Aorta (tissue), 5 donors: ENCODE data around the gene PIK3R6. TPM values are rescaled to one million over a fixed set of nuclear protein-coding genes. Genes with fewer than 3 reads are reported as not detected.

Source experiments
- ATAC-seq: fragments of 200-7000 bp; cut with Tn5 transposase; one replicate; pipeline ENCODE4 v1.9.1; 2022; ENCODE audit warnings: moderate library complexity; ENCODE audit not compliant: low FRiP score
- DNase-seq, 2 donors: peaks; one replicate each; pipeline ENCODE4 v3.0.0-alpha.2; 2020
- H3K27ac ChIP-seq, 2 donors: one replicate each; pipeline ENCODE4 v1.5.1; 2013; ENCODE audit warnings: low read length in 2 of 2, mild to moderate bottlenecking in 2 of 2, moderate library complexity in 2 of 2, control low read depth in 1 of 2, inconsistent platforms in 1 of 2, low read depth in 1 of 2
- H3K27me3 ChIP-seq, 2 donors: one replicate each; pipeline ENCODE4 v1.6.1; 2013; ENCODE audit warnings: control low read depth in 1 of 2, low read length in 1 of 2, mild to moderate bottlenecking in 1 of 2, moderate library complexity in 1 of 2; ENCODE audit not compliant: insufficient read depth in 2 of 2, control insufficient read depth in 1 of 2
- H3K36me3 ChIP-seq, 2 donors: one replicate each; pipeline ENCODE4 v1.6.1; 2013; ENCODE audit warnings: control low read depth in 1 of 2, low read length in 1 of 2, mild to moderate bottlenecking in 1 of 2; ENCODE audit not compliant: insufficient read depth in 2 of 2, control insufficient read depth in 1 of 2
- H3K4me1 ChIP-seq, 2 donors: one replicate each; pipeline ENCODE4 v1.6.1; 2013; ENCODE audit warnings: low read length in 2 of 2, control low read depth in 1 of 2, mild to moderate bottlenecking in 1 of 2, moderate library complexity in 1 of 2; ENCODE audit not compliant: insufficient read depth in 2 of 2, control insufficient read depth in 1 of 2
- H3K4me3 ChIP-seq, 2 donors: one replicate each; pipeline ENCODE4 v1.5.1; 2013; ENCODE audit warnings: low read length in 2 of 2, control low read depth in 1 of 2, mild to moderate bottlenecking in 1 of 2
- H3K9me3 ChIP-seq: one replicate; pipeline ENCODE4 v1.6.1; 2013; ENCODE audit warnings: mild to moderate bottlenecking, low read length; ENCODE audit not compliant: control insufficient read depth
- WGBS, 2 donors: extraction: QIAGEN DNeasy Blood & Tissue Kit; methylation state at CpG; one replicate each; pipeline ENCODE4 v1.1.7; 2013; 5-methylcytosine and 5-hydroxymethylcytosine counted together
- intact Hi-C, 2 donors: fragments of 100-400 bp; cut with DNase I; formaldehyde crosslinking; loops; one replicate each; pipeline versions ENCODE4 v1.14.2 to v1.15.0; 2022
- polyA plus RNA-seq, 2 donors: library from polyadenylated mRNA; stranded (reverse); fragments of 200-250 nt; gene quantifications; one replicate each; pipeline ENCODE4 v1.2.3, GENCODE V29; 2013
- total RNA-seq, 2 donors: library from RNA; stranded (reverse); fragmentation: NEBNext Ultra II Directional; extraction: Animal tissue kit (Norgen Biotek cat#: 25700); gene quantifications; one replicate each; pipeline ENCODE4 v1.2.1, GENCODE V29; 2021
- donor health status: healthy with polysubstance abuse.
- donor health status: Bipolar disorder and iron deficiency.
- donor health status: DM: no; HTN: no; CAD: no.
- donor health status: DM: no; HTN: no; CAD: no.
- donor health status: DM: yes; HTN: yes; CAD: no.

Gene PIK3R6
- total and polyA plus RNA-seq, 4 donors: 0.10 to 3.5 (median 1.0) TPM

GRCh38 chr17:8896087-8896486, 28.6 kb upstream of the PIK3R6 start:
- DNase-seq (no peak), ATAC-seq (no peak)
- H3K27ac ChIP-seq: no peak overlapping the region
- 84 to 86% methylated on average over 3 of the region's 3 CpGs for WGBS, 2 donors
- H3K27me3 ChIP-seq: no peaks in the 10 kb centered on the region
- no peaks in the 10 kb centered on the region for H3K4me1 ChIP-seq
- H3K4me3 ChIP-seq: no peak overlapping the region
- intact Hi-C loops: loop anchor here in 1 of 2 donors (10.0 kb wide), 1 partner anchor 481 kb away; no protein-coding TSS in a partner anchor
- no peaks in the 10 kb centered on the region for H3K9me3 ChIP-seq
- H3K36me3 ChIP-seq: no peaks in the 10 kb centered on the region

- no peak overlapping the region for H3K27ac ChIP-seq
- intact Hi-C loops: loop anchor here (5.0 to 10.0 kb wide), 2 partner anchors 480 to 488 kb away; no protein-coding TSS in a partner anchor
- H3K4me3 ChIP-seq: no peak overlapping the region
- ATAC-seq: peak; percentile 85
- H3K36me3 ChIP-seq: no peaks in the 10 kb centered on the region
- no peaks in the 10 kb centered on the region for H3K4me1 ChIP-seq
- peak in 1 of 2 donors; percentile 70 for DNase-seq
- WGBS, 2 donors: 40 to 42% methylated on average over 24 of the region's 24 CpGs
- no peaks in the 10 kb centered on the region for H3K27me3 ChIP-seq
- no peaks in the 10 kb centered on the region for H3K9me3 ChIP-seq
Observed at GRCh38 chr17:8894673-8895578, 27.5 kb upstream of the PIK3R6 start.

GRCh38 chr17:8894202-8894671, 26.8 kb upstream of the PIK3R6 start:
- 79 to 81% methylated on average over 17 of the region's 17 CpGs for WGBS, 2 donors

GRCh38 chr17:8893621-8894201, 26.2 kb upstream of the PIK3R6 start:
- intact Hi-C loops: loop anchor here (5.0 to 10.0 kb wide), 2 partner anchors 479 to 486 kb away; no protein-coding TSS in a partner anchor
- DNase-seq (peak in 1 of 2 donors; percentile 51), ATAC-seq (peak; percentile 13)
- no peaks in the 10 kb centered on the region for H3K27me3 ChIP-seq
- H3K4me3 ChIP-seq: no peak overlapping the region
- no peak overlapping the region for H3K27ac ChIP-seq
- H3K36me3 ChIP-seq: no peaks in the 10 kb centered on the region
- no peaks in the 10 kb centered on the region for H3K4me1 ChIP-seq
- no peaks in the 10 kb centered on the region for H3K9me3 ChIP-seq
- WGBS, 2 donors: 86 to 88% methylated on average over 15 of the region's 15 CpGs

More at GRCh38 chr17:8894202-8894671, 26.8 kb upstream of the PIK3R6 start:
- Histone ChIP-seq H3K4me3 (no peak overlapping the region), H3K27me3 (no peaks in the 10 kb centered on the region), H3K9me3 (no peaks in the 10 kb centered on the region), H3K4me1 (no peaks in the 10 kb centered on the region), H3K36me3 (no peaks in the 10 kb centered on the region), H3K27ac (no peak overlapping the region)
- intact Hi-C loops: loop anchor here (5.0 to 10.0 kb wide), 2 partner anchors 479 to 487 kb away; no protein-coding TSS in a partner anchor
- ATAC-seq: peak; percentile 13
- peak in 1 of 2 donors; percentile 62 for DNase-seq

- no peaks in the 10 kb centered on the region for H3K4me1 ChIP-seq
- H3K4me3 ChIP-seq: no peak overlapping the region
- WGBS, 2 donors: 90 to 93% methylated on average over 3 of the region's 3 CpGs
- DNase-seq (no peak), ATAC-seq (no peak)
- H3K27ac ChIP-seq: no peak overlapping the region
- no peaks in the 10 kb centered on the region for H3K36me3 ChIP-seq
- H3K27me3 ChIP-seq: no peaks in the 10 kb centered on the region
- H3K9me3 ChIP-seq: no peaks in the 10 kb centered on the region
- intact Hi-C loops: loop anchor here (5.0 to 10.0 kb wide), 2 partner anchors 478 to 486 kb away; no protein-coding TSS in a partner anchor
Observed at GRCh38 chr17:8893059-8893458, 25.6 kb upstream of the PIK3R6 start.

- no peaks in the 10 kb centered on the region for H3K27me3 ChIP-seq
- H3K4me3 ChIP-seq: no peak overlapping the region
- H3K4me1 ChIP-seq: no peaks in the 10 kb centered on the region
- ATAC-seq (no peak), DNase-seq (no peak)
- no peaks in the 10 kb centered on the region for H3K36me3 ChIP-seq
- intact Hi-C loops: loop anchor here (5.0 to 10.0 kb wide), 2 partner anchors 478 to 485 kb away; no protein-coding TSS in a partner anchor
- WGBS, 2 donors: 78 to 79% methylated on average over 6 of the region's 6 CpGs
- H3K27ac ChIP-seq: no peak overlapping the region
- H3K9me3 ChIP-seq: no peaks in the 10 kb centered on the region
Observed at GRCh38 chr17:8892338-8892690, 24.8 kb upstream of the PIK3R6 start.

GRCh38 chr17:8890671-8891070, 23.2 kb upstream of the PIK3R6 start:
- intact Hi-C loops: loop anchor here (5.0 to 10.0 kb wide), 2 partner anchors 476 to 483 kb away; no protein-coding TSS in a partner anchor
- DNase-seq (peak in 1 of 2 donors; percentile 68), ATAC-seq (no peak)
- Histone ChIP-seq H3K4me3 (no peak overlapping the region), H3K27ac (no peak overlapping the region), H3K27me3 (no peaks in the 10 kb centered on the region), H3K9me3 (no peaks in the 10 kb centered on the region), H3K4me1 (no peaks in the 10 kb centered on the region), H3K36me3 (no peaks in the 10 kb centered on the region)
- 90 to 94% methylated on average over 12 of the region's 12 CpGs for WGBS, 2 donors

GRCh38 chr17:8889458-8890210, 22.2 kb upstream of the PIK3R6 start:
- Histone ChIP-seq H3K36me3 (no peaks in the 10 kb centered on the region), H3K4me1 (no peaks in the 10 kb centered on the region), H3K9me3 (no peaks in the 10 kb centered on the region), H3K4me3 (no peak overlapping the region), H3K27ac (no peak overlapping the region), H3K27me3 (no peaks in the 10 kb centered on the region)
- intact Hi-C loops: loop anchor here (5.0 to 10.0 kb wide), 2 partner anchors 475 to 482 kb away; no protein-coding TSS in a partner anchor
- DNase-seq (peak in 1 of 2 donors; percentile 68), ATAC-seq (no peak)
- WGBS, 2 donors: 98% methylated on average over 14 of the region's 14 CpGs
